Measurements from ENCODE around the gene LRWD1. TPM values are rescaled to one million over a fixed set of nuclear protein-coding genes. Genes with fewer than 3 reads are reported as not detected.

LRWD1 gene
- total RNA-seq, 4 donors from 2014 or later: 9.8 to 19.2 (median 16.4) TPM

DNA sequence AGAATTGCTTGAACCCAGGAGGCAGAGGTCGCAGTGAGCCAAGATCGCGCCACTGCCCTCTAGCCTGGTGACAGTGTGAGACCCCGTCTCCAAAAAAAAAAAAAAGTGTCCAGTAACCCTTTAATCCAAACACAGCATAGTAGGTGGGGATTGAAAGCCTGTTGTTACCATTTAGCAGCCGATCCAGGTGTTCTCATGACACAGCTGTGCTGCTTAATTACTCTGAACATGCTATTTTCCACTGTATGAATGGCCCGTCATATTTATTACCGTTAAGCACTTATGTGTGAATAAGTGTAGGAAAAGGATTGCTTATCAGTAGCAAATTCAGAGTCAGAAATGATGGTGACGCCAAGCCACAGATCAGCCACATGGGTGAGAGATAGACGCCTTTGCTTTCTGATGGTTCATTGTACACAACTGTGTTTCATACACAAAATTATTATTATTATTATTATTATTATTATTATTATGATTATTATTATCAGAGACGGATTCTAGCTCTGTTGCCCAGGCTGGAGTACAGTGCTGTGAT is 43.0 kb upstream of the LRWD1 start:
- WGBS: 94% methylated on average over 10 of the region's 10 CpGs
- H3K4me1 ChIP-seq: peaks cover 3% of the 10 kb centered on the region
- H3K36me3 ChIP-seq: peaks cover 73% of the 10 kb centered on the region
- H3K27me3 ChIP-seq: no peaks in the 10 kb centered on the region
- no peak overlapping the region for H3K27ac ChIP-seq
- H3K9me3 ChIP-seq: no peaks in the 10 kb centered on the region
- TF ChIP-seq POLR2A (IDR thresholded peaks at IDR 0.05) (no peak), EP300 (IDR thresholded peaks at IDR 0.05) (no peak), POLR2AphosphoS5 (IDR thresholded peaks at IDR 0.05) (no peak)
- TF ChIP-seq, protein P1, sequence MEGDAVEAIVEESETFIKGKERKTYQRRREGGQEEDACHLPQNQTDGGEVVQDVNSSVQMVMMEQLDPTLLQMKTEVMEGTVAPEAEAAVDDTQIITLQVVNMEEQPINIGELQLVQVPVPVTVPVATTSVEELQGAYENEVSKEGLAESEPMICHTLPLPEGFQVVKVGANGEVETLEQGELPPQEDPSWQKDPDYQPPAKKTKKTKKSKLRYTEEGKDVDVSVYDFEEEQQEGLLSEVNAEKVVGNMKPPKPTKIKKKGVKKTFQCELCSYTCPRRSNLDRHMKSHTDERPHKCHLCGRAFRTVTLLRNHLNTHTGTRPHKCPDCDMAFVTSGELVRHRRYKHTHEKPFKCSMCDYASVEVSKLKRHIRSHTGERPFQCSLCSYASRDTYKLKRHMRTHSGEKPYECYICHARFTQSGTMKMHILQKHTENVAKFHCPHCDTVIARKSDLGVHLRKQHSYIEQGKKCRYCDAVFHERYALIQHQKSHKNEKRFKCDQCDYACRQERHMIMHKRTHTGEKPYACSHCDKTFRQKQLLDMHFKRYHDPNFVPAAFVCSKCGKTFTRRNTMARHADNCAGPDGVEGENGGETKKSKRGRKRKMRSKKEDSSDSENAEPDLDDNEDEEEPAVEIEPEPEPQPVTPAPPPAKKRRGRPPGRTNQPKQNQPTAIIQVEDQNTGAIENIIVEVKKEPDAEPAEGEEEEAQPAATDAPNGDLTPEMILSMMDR (IDR thresholded peaks at IDR 0.05): no peak
- DNase-seq (ENCODE audit: low spot score in 2 of 2): no peak
- H3K4me3 ChIP-seq: no peak overlapping the region

DNA sequence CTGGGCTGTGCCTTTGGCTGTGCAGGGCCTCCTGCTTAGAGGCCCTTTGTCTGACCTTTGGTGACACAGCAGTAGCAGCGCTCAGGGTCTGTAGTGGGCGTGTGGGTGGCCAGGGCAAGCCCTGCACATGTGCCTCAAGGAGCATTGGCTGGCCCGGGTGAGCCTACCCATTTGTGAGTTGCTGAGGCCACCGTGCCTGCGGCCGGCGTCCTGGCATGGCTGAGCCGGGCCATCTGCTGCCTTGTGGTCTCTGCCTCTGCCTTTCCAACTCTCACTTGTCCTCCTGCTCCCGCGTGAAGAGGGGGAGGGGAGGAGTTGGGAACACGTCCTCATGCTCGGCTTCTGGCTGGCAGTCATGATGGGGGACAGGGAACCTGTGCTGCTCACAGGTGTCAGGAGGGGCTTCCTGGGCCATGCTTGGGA is 40.6 kb upstream of the LRWD1 start:
- no peak overlapping the region for H3K4me3 ChIP-seq
- H3K27me3 ChIP-seq: no peaks in the 10 kb centered on the region
- peaks cover 3% of the 10 kb centered on the region for H3K4me1 ChIP-seq
- H3K9me3 ChIP-seq: no peaks in the 10 kb centered on the region
- H3K27ac ChIP-seq: no peak overlapping the region
- WGBS: 79% methylated on average over 4 of the region's 12 CpGs
- peaks cover 55% of the 10 kb centered on the region for H3K36me3 ChIP-seq
- no peak for DNase-seq (ENCODE audit: low spot score in 2 of 2)
- TF ChIP-seq EP300 (IDR thresholded peaks at IDR 0.05): no peak
- no peak for TF ChIP-seq POLR2AphosphoS5 (IDR thresholded peaks at IDR 0.05)
- TF ChIP-seq POLR2A (IDR thresholded peaks at IDR 0.05): no peak
- TF ChIP-seq, protein P1 (IDR thresholded peaks at IDR 0.05): no peak

DNA sequence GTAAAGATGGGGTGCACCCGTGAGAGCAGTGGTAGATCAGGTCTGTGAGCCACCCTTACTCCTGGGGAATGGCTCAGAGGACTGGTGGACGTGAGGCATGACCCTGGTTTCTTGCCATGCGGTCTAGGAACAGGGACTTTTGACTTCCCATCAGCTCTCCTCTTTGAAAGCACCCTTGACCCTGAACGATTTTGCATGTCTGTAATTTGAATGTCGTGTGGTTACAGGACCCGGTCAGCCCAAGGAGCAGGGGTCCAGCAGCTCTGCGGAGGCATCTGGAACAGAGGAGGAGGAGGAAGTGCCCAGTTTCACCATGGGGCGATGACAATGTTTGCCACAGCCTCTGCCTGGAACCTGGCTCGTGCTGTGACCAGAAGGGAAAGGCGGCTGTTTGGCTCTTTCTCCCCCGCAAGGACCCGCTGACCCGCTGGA is 40.0 kb upstream of the LRWD1 start:
- Histone ChIP-seq H3K36me3 (peaks cover 51% of the 10 kb centered on the region), H3K9me3 (no peaks in the 10 kb centered on the region), H3K4me3 (no peak overlapping the region), H3K4me1 (peaks cover 3% of the 10 kb centered on the region), H3K27ac (no peak overlapping the region), H3K27me3 (no peaks in the 10 kb centered on the region)
- 88% methylated on average over 8 of the region's 13 CpGs for WGBS
- TF ChIP-seq POLR2A (IDR thresholded peaks at IDR 0.05): no peak
- TF ChIP-seq, protein P1 (IDR thresholded peaks at IDR 0.05): no peak
- no peak for TF ChIP-seq EP300 (IDR thresholded peaks at IDR 0.05)
- no peak for TF ChIP-seq POLR2AphosphoS5 (IDR thresholded peaks at IDR 0.05)
- DNase-seq (ENCODE audit: low spot score in 2 of 2): no peak

DNA sequence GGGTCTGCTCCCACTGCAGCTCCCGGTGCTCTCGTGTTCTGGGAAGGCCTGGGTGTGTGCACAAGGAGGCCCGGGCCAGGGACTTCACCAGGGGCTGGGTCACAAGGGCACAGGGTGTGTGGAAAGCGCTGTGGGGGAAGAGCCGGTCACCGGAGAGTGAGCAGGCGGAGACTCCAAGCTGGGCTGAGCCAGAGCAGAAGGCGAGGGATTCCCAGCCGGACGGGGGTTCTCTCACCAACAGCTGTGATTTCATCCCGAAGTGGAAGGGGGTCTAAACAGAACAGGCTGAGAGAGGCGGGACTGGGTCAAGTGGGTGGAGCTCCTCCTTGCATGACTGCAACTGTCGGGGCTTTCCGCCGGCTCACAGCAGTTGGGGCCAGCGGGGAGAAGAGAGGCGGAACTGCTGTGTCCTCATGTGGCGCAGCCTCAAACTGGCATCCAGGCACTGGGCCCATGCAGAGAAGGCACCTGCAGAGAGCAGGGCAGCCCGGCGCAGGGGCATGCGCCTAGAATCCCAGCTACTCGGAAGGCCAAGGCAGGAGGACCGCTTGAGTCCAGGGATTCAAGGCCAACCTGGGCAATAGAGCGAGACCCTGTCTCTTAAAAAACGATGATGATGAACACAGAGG is 39.0 kb upstream of the LRWD1 start:
- 80% methylated on average over 25 of the region's 25 CpGs for WGBS
- H3K4me3 ChIP-seq: no peak overlapping the region
- no peaks in the 10 kb centered on the region for H3K27me3 ChIP-seq
- H3K9me3 ChIP-seq: no peaks in the 10 kb centered on the region
- H3K4me1 ChIP-seq: peaks cover 9% of the 10 kb centered on the region
- peaks cover 48% of the 10 kb centered on the region for H3K36me3 ChIP-seq
- H3K27ac ChIP-seq: peak overlapping the region; percentile 56
- no peak for DNase-seq (ENCODE audit: low spot score in 2 of 2)
- TF ChIP-seq EP300 (IDR thresholded peaks at IDR 0.05) (no peak), POLR2A (IDR thresholded peaks at IDR 0.05) (peak in 1 of 2 donors; percentile 43)

DNA sequence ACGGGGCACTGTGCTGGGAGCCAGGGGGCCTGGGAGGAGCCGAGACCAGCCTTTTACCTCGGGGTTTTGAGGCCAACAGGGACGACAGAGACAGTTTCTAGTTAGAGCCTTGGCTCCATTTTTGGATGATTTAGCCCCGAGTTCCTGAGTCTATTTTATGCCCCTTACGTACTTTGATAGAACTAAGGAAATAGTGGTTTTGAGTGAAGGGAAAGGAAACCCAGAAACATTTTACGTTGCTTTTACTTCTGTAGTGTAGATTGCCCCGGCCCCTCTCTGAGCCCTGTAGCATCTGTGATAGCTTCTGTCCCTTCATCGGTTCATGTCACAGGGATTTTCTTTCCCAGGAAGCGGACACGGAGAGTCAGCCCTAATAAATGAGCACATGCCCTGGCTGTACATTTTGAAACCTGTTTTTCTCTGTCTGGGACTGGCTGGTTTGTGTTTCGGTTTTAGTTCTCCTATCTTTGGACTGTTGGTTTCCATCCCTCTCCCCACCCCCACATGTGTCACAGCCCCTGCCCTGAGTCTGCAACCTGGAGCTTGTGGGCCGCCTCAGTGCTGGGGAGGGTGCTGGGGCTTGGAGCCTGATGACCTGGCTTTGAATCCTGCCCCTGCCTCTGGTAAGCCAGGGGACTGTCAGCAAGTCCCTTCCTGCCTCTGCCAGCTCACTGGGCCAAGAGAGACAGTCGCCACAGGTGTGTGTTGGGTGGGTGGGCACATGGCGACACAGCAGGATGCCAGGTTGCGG is 38.3 kb upstream of the LRWD1 start:
- no peaks in the 10 kb centered on the region for H3K9me3 ChIP-seq
- peaks cover 41% of the 10 kb centered on the region for H3K36me3 ChIP-seq
- TF ChIP-seq POLR2A (IDR thresholded peaks at IDR 0.05) (no peak), EP300 (IDR thresholded peaks at IDR 0.05) (no peak), POLR2AphosphoS5 (IDR thresholded peaks at IDR 0.05) (no peak)
- TF ChIP-seq, protein P1 (IDR thresholded peaks at IDR 0.05): no peak
- H3K4me1 ChIP-seq: peaks cover 12% of the 10 kb centered on the region
- DNase-seq (ENCODE audit: low spot score in 2 of 2): no peak
- H3K27me3 ChIP-seq: no peaks in the 10 kb centered on the region
- H3K27ac ChIP-seq: peak overlapping the region; percentile 56
- WGBS: 78% methylated on average over 15 of the region's 16 CpGs
- no peak overlapping the region for H3K4me3 ChIP-seq
